GM19351 (cell line): ENCODE measurements around the gene STARD13.

Source experiments
- ATAC-seq: cut with Tn5 transposase; IDR thresholded peaks from one replicate; pipeline ENCODE4 v1.9.1; 2021; ENCODE audit warnings: mild to moderate bottlenecking, moderate library complexity; ENCODE audit not compliant: unreplicated experiment

Gene STARD13

DNA sequence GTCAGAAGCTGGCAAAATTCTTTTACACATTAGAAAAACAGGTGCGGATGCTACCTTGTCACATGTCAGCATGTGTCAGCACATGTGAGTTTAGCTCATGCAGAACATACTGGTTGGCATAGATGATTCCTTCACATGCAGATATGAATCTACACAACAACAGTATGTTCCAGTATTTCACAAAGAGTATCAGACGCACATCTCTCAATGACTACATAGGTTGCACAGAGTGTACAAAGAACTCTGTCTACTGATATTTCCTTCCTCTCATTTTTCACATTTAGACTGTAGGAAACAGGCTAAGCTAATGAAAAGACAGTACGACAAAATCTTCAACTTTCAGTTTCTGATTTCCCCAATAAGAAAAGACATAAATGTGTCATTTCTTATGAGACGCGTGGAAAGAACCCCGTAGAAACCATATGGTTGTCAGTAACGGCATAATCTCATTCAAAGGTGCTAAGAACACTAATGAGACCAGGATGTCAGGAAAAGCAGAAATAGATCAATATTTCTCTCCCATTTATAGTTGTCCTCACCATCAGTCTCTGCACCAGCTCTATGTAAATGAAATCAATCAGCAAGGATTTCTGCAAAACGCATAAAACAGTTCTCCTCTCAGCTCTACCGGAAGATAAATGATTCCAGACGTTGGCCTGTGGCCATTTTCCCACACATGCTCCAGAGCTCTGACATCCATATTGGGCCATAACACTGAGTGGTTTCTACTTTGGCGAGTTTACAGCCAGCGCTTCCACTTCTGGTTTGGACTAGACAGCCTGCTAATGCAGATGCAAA is 81.2 kb downstream of the STARD13 start:
- ATAC-seq: peak; percentile 34

DNA sequence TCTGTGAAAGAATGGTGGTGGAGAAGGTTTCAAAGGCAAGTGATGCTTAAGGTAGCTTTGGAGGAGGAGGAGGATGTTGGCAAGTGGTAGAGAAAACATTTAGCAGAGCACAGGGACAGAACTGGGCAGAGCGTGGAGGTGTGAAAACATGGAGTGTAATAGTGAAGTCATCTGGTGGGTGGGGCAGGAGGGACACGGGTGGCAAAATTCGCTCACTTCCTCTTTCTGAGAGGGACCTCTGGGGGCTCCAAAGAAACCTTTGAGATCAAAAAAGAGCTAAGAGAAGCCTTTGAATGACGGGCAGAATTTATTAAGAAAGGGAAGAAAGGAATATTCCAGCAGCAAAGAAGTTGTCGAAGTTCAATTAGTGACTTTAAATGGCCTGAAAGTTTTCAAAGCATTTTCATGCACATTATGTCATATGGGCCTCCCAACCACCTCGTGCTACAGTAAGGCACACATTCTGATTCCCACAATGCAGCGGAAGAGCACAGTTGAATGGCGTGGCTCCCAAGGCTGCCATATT is 82.8 kb downstream of the STARD13 start:
- peak; percentile 34 for ATAC-seq

DNA sequence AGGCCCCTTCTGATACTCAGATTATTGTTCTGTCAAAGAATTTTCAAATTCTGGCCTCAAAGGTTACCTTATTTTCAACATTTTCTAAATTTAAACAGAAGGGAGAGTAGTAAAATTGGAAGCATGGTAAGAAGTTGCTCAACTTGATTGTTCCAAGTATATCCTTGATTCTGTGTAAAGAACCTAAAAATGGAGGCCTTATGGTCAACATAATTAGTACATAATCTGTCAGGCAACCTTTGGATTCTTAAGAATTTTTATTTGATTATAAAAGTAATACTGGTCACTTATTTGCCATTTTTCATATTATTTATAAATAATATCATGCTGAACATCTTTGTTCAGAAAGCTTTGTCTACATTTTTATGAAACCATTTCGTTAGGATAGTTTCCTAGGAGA is 83.9 kb downstream of the STARD13 start:
- ATAC-seq: no peak

DNA sequence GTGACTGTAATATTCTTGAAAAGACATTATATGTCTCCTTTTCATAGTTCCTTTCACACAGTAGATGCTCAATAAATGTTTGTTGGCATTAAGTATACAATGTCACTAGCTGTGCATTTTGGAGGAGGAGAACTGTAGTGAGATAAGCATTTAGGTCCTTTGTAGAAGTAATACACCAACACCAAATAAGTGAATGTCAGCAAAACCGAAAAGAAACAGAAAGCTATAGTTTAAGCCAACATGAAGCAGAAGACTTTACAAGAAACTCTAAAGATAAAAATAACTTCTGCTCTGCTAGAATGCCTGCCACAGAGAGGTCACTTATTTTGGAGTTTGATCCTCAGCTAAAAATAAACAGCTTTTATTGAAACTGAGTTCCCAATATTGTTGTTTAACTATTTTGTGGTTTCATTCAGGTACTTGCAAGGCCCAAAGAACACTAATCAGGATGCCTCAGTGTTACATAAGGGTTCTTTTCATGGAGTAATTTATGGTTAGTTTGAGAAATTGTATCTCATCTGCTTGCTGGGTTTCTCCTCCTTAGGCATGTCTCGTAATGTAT is 86.2 kb downstream of the STARD13 start:
- ATAC-seq: no peak

DNA sequence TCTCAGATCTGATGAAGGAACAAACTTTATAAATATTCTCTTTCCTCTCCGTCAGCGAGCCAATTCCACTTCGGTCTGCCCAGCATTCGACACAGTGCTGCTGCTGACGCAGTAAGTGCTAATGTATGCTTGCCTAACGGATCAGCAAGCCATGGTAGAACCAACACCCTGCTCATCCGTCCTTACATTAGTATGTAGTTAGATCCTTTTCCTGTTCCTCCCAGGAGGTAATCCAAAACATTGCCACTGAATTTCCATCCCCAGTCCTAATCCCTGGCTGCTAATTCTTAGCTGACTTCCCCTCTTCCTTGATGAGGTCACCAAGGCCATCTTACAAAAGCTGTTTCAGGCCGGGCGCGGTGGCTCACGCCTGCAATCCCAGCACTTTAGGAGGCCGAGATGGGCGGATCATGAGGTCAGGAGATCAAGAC is 88.0 kb downstream of the STARD13 start:
- ATAC-seq: no peak

DNA sequence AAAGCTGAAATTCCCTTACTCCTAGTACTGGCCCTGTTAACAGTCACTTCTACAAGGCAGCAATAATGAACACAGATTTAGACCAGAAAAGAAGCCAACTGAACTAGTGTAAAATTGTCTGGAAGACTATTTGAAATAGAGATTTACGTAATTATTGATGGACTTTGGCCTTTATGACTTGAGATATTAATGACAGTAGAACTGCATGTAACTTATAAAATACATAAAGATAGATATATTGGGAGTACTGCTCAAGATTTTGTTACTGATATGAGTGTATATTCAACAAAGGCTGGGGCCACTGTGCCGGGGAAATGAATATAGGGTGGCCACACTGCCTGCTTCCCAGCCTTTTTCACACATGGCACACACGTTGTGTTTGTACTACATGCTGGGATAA is 88.8 kb downstream of the STARD13 start:
- ATAC-seq: no peak

DNA sequence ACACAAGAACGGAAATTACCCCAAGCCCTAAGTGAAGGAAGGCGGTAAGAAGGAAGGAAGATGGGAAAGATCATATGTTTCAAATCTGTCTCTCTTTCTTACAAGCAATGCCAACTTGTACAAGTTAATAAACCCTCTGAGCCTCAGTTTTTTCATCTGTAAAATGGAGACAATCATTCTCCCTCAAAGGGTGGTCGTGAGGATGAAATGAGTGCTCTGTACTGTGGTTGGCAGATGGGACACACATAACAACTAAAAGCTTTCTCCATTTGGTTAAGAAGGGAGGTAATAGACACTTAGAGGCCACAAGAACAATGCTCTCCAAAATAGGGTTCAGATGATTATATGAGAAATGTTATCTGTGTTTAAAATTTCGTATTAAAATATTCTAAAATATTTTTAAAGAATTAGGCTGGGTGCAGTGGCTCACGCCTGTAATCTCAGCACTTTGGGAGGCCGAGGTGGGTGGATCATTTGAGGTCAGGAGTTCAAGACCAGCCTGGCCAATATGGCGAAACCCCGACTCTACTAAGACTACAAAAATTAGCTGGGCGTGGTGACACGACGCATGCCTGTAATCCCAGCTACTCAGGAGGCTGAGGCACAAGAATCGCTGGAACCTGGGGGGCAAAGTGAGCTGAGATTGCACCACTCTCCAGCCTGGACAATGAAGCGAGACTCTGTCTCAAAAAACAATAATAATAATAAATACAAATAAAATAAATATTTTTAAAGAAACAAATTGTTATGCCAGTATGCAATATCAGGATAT is 89.7 kb downstream of the STARD13 start:
- ATAC-seq: no peak

DNA sequence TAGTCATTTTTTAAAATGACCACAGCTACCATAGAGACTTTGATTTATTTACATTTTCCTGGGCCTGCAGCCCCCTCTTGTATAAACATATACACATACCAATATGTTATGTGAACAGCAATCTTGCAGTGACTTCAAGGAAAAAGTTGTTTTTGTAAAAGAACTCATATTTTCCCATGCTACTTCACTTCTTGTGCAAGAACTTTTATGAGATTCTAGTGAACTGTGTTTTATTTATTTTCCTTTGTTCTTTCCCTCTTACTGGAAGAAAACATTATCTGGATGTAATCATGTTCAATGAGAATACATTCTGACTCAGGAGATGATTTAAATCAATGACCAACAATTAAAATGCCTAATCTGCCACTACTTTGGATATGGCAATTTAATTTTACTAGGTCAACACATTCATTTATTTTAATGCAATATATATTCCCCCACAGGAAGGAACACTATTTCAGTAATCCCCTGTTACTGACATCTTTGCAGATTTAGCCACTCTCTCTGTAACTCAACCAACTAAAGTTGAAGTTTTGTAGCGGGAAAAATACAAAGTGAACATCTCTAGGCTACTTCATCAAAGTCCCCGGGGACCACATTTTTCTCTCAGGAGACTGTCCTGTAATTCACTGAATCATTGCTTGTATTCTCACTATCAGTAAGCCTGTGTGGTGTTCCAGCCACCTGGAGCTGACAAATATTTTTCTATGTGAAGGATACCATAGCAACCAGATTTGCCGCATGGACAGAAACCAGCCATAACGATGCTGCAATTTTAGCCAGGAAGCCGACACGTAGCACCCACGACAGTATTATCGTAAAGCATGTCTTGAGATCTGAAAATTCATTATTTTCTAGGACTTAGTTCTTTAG is 90.5 kb downstream of the STARD13 start:
- ATAC-seq: peak; percentile 89

DNA sequence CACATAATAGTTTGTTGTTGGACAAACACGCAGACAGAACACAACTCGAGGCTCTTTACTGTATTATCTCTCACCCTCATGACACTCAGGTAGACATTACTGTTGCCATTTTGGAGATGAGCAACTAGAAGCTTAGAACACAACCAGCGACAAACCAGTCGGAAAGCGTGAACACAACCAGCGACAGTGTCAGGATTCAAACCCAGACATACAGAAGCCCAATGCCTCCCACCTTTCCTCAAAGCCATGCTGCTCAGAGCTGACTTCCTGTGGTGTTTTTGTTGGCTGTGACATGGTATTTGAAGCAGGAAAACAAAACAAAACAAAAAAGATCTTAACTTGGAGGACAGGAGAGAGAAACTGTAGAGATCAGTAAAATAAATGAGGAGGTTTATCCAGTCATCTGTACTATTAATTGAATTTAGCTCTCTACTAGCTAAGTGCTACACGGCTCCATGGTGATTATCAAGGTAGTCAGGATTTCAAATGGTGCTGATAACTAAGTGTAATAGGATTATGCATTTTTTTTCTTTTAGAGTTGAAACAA is 92.1 kb downstream of the STARD13 start:
- no peak for ATAC-seq

DNA sequence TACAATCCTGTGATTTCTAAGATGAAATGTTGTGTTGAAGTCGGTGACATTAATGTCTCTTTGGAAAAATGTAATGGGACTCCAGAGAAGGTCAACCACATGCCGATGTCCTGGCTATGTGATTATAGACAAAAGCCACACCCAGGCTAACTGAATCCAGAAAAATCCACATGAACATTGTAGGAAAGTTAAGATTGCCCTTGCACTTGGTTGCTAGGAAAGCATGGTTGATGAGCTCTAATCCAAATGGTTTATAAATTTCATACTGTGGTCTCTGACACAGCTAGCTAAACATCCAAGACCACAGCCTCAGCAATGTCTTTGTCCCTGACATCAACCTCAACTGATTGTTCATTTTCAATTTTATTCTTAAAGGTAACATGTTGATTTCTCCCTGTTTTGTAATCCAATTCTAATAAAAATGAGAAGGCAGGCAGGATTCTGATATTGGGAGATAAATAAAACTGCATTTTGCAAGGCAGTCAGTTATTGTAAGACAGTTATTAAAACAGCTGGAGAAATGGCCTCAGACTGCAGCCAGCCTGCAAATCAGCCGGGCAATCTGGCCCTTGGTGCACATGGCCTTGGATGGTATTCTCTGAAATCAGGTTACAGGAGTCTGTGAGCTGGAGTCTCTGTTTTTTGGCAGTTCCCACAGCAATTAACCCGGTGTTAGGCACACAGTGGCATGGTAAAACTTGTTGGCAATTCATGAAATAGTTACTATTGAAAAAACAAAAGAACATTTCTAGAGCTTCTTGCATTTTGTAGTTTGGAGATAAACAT is 93.9 kb downstream of the STARD13 start:
- no peak for ATAC-seq

DNA sequence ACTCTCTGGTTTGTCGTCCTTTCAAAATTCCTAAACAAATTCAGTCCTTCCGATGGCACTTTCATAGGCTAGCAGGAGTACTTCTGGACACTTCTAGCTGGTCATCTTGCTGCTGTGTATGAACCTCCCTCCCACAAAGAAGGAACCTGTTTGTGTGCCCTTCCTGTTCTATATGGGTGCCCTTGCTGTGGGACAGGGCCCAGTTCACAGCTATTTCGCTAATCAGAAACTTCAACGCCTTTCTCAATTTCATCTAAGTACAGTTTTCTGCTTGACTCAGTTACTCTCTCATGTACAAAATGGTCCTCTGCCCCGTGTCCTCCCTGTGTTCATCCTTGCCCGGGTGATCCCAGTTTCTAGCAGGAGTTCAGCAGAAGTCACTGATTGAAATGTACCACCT is 96.1 kb downstream of the STARD13 start:
- no peak for ATAC-seq

DNA sequence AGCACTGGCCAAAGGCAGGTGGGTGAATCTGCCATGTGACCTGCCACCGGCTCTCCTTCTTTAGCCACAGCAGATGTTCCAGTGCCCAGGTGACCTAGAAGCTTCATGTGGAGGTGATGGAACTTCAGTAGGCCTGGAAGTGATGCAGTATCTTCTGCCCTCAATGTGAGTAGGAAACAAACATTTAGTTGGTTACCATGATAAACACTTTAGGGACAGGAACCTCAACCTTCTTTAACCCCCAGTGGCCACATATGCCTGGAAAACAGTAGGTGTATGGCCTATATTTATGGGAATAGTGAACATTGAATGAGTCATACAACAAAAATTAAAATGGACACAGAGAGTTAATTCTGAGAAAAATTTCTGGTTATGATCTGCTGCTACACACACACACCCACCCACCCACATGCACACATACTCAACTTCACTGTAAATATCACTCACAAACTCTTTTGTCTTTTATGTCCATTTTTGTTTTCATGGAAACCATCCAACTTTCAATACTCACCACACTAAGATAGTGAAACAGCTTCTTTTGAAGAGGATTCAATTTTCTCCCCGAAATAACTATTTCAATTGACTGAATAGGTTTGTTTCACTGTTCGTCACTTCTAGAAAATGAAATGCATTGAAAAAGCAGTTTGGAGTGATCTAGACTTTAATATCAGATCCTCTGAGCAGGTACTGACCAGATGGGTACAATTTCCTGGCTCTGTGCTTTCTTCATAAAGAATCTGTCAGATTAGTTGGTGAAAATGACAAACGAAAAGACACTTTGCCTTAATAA is 97.3 kb downstream of the STARD13 start:
- peak; percentile 69 for ATAC-seq

DNA sequence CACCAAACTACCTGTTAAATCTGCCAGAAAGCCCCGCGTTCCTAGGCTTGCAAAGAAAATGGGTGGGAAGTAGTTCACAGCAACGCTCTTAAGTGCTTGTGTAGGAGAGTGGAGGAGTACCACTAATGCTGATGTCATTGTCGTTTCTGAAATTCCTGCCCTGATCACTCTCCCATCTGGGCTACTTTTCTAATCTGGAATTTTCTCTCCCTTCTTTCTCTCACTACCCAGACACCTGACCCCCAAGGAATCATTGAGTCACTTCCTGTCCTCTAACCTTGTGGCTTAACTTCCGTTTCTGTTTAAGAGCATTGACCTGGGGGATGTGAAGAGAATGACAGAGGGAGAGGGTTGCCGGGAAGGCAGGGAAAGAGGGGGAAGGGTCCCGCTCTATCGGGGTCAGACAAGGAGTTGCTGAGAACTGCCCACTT is 98.7 kb downstream of the STARD13 start:
- ATAC-seq: no peak

DNA sequence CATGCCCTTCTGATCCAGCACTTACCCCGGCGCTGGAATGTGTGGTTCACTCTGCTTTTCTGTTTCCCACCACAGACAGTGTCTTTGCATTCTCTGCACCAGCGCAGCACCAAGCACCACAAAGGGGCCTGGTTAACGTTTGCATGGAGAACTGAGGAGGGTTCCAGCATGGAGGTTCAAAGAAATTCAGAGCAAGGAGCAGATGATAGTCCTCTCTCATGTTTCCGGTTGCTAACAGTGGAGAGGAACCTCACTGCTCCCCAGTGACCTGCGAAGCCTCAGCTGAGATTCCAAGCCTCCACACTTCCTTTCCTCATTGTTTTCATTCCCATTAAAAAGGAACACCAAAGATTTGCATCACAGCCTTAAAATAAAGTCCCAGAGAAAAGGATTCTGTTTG is 99.7 kb downstream of the STARD13 start:
- no peak for ATAC-seq

DNA sequence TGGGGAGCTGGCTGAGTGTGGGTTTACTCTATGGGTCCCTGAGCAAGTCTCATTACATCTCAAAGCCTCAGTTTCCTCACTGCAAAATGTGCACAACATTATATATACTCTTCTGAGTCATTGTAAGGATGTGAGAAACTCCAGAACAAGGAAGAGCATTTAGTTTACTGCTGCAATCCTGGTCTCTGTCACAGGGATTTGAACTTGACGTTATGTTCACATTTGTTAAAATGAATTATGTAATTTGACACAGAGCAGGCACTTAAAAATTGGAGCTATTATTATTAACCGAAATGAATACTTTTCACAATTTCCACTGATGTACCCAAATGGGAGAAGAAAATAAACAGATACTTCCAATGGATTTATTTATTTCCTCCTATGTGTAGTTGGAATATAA is 101.0 kb downstream of the STARD13 start:
- ATAC-seq: no peak

DNA sequence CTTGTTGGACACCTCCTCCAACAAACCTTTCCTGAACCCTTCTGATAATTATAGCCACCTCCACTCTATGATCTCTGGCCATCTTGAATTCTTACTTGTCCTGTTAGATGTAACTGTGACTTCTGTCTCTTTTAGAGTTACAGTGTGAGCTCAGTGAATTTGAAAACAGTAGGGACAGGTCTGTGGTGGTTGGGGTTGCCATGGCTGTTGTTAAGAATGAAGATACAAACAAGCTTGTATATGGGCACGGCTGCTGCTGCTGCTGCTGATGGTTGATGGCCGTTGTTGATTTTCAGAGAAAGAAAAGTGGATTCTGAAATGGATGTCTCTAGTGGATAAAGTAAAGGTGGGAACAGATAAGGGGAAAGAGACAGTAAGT is 101.5 kb downstream of the STARD13 start:
- no peak for ATAC-seq

DNA sequence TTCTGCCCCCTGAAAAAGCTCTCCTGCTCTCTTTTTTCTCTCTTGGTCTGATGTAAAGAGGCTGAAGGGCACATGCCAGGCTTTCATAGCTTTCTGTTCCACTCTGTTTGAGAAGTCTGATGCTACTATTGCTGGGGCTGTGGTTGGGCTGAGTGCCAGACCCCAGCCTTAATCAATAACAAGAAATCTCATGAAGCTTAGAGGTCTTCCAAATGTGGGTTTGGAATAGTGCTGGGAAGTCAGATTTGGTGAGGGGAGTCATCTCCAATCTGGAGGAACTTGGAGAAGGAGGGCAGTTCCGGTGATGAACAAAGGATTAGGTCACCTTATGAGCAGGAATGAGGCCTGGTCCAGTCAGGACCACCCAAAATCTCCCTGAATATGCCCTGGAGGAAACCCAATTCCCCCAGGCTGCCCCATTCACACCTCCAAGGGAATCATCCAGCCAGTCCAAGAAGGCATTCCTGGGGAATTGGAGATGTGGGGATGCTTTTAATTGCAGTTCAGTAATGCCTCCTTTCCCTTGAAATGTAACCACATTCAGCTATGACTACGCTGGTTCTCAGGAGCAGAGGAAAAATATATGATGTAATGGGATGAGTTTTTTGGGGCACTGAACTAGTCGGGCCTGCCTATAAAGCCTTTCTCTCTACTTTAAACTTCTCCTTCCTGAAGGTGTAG is 102.0 kb downstream of the STARD13 start:
- ATAC-seq: no peak

DNA sequence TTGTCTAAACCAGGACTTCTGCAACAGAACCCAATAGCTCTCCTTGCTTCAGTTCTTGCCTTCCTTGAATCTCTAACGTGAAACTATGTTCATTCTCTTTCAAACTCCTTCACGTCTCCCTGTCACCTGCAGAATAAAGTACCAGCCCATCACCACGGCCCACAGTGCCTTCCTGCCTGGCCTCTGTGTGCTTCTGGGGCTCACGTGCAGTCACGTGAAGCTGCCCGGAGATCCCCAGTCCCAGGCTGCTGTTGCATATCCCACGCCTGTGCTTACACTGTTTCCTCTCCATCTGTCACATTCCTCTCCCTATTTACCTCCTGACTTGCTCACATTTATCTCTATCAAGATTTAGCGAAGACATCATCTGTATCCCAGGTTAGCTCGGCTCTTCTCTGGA is 102.8 kb downstream of the STARD13 start:
- no peak for ATAC-seq
